GM18519 (cell line): ENCODE results near the gene LNX1.
A peak's percentile ranks its signal among the peaks of the same experiment; 100 is the strongest.
"Not testable (repeated sequence)": the region's sequence is repeated elsewhere in the genome, so short reads cannot be mapped to it uniquely, and the experiment has no call there.

Experiments used
- ATAC-seq: cut with Tn5 transposase; IDR thresholded peaks from one replicate; pipeline ENCODE4 v1.9.1; 2021; ENCODE audit warnings: mild to moderate bottlenecking, moderate library complexity; ENCODE audit not compliant: unreplicated experiment, low FRiP score

The LNX1 gene

GRCh38 chr4:53477636-53478035 lies 113.7 kb downstream of the LNX1 start:
- ATAC-seq = no peak

GRCh38 chr4:53477038-53477565 lies 114.2 kb downstream of the LNX1 start:
- ATAC-seq = no peak

GRCh38 chr4:53476232-53477037 lies 114.9 kb downstream of the LNX1 start:
- ATAC-seq = no peak

- ATAC-seq = not testable (repeated sequence)
These were observed 124.7 kb downstream of the LNX1 start for GRCh38 chr4:53466576-53466975.

GRCh38 chr4:53465891-53466290 lies 125.4 kb downstream of the LNX1 start:
- no peak for ATAC-seq

- ATAC-seq = no peak
These were observed 126.0 kb downstream of the LNX1 start for GRCh38 chr4:53465281-53465680.

- ATAC-seq = no peak
These were observed 127.9 kb downstream of the LNX1 start for GRCh38 chr4:53463340-53463739.

GRCh38 chr4:53461244-53461643 lies 130.0 kb downstream of the LNX1 start:
- ATAC-seq = no peak

- ATAC-seq = no peak
These were observed 131.7 kb downstream of the LNX1 start for GRCh38 chr4:53459548-53459947.

GRCh38 chr4:53456178-53456577 lies 135.1 kb downstream of the LNX1 start:
- no peak for ATAC-seq

- no peak for ATAC-seq
These were observed 135.5 kb downstream of the LNX1 start for GRCh38 chr4:53455766-53456165.

- no peak for ATAC-seq
These were observed 137.9 kb downstream of the LNX1 start for GRCh38 chr4:53453385-53453784.

- no peak for ATAC-seq
These were observed 140.5 kb downstream of the LNX1 start for GRCh38 chr4:53450773-53451172.

GRCh38 chr4:53444954-53445353 lies 146.3 kb downstream of the LNX1 start:
- no peak for ATAC-seq

- no peak for ATAC-seq
These were observed 149.7 kb downstream of the LNX1 start for GRCh38 chr4:53441564-53441963.

GRCh38 chr4:53436251-53436650 lies 155.0 kb downstream of the LNX1 start:
- no peak for ATAC-seq

GRCh38 chr4:53432528-53433424 lies 158.5 kb downstream of the LNX1 start:
- ATAC-seq = peak; percentile 85

- no peak for ATAC-seq
These were observed 160.2 kb downstream of the LNX1 start for GRCh38 chr4:53431052-53431451.

- no peak for ATAC-seq
These were observed 163.9 kb downstream of the LNX1 start for GRCh38 chr4:53427366-53427765.

GRCh38 chr4:53424280-53424679 lies 167.0 kb downstream of the LNX1 start:
- no peak for ATAC-seq

- ATAC-seq = no peak
These were observed 168.9 kb downstream of the LNX1 start for GRCh38 chr4:53422367-53422766.
